Dermis blood vessel endothelial cell (primary cell): ENCODE measurements around the gene PLD5. TPM values are rescaled to one million over a fixed set of nuclear protein-coding genes. Genes with fewer than 3 reads are reported as not detected.

Experiments used
- DNase-seq: peaks from one replicate; pipeline ENCODE4 v3.0.0; 2010
- total RNA-seq: library from RNA; depleted of rRNA; stranded (reverse); fragments of >200 nt; gene quantifications from 2 replicates; pipeline ENCODE4 v1.2.3, GENCODE V29; 2014

PLD5 gene
- total RNA-seq, 1 donor from 2014 or later = not detected

- no peak for DNase-seq
Observed at GRCh38 chr1:242043165-242043564, 481.3 kb downstream of the PLD5 start.

DNA sequence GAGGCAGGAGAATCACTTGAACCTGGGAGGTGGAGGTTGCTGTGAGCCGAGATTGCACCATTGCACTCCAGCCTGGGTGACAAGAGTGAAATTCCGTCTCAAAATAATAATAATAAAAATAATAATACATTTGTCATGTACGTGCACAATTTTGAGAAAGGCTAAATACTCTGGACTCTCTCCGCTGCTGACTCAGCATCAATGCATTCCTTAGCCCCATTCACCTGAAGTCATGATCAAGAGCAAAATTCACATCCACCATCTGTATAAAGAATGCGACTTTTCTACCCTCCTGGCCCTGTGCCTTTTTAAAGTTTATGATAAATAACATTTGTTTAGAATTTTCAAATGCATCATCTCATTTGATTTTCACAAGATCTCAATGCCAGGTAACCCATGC is 490.1 kb downstream of the PLD5 start:
- no peak for DNase-seq

DNA sequence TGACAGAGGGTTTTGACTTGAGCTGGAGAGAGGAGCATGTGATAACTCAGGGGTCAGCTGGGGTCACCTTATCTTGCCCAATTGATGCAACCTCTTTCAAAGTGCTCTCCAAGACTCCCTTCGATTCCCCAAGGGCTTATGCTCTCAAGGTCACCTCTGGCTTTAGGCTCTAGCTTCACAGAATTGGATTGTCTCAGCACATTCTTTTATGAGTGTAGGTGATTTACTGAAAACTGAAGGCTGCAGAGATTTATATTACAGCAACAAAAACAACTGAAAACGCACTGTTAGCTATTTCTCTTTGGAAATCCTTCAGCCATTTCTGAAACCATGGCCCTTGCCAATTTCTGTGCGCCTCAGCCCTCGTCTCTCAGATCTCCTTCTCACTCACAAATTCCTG is 491.1 kb downstream of the PLD5 start:
- no peak for DNase-seq
